Ramos (cell line): Measurements from ENCODE around the gene SLC35F1.

Experiments used
- in situ Hi-C: fragments of 300-500 bp; cut with MboI; formaldehyde crosslinking; loops from one replicate; pipeline ENCODE4 v1.14.3; 2022; ENCODE audit warnings: low sequenced_read_pairs; ENCODE audit not compliant: unreplicated experiment

SLC35F1 gene

DNA sequence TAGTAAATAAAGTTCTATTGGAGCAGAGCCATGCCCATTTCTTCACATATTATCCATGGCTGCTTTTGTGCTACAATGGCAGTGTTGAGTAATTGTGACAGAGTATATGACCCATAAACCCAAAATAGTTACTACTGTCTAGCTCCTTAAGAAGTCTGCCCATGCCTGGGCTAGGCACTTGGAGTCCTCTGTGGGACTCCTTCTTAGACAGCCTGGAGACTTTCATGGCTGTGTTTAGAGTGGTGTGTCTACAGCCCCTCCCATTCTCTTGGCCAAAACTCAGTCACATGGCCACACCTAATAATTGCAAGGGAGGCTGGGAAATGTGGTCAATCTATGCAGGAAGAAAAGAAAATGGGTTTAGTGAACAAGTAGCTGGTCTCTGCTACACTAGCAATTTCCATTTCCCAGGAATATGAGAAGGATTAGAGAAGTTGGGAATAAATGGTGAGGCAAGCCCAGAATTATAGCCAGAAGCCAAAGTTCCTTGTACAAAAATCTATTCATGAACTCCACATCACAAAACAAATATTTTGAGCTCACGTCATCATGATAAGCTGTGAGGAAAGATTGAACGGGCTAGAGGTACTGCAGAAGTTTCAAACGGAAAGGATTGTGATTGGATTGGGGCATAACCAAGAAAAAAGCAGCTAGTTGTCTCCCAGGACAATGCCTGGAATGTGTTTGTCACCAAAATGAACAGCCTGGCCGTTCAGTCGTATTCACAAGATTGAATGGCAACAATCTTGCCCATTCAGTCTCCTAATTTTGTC, 389.3 kb downstream of the SLC35F1 start:
- in situ Hi-C loops, result loop anchor here (25.0 kb wide), 1 partner anchor 491 kb away; no protein-coding TSS in a partner anchor

DNA sequence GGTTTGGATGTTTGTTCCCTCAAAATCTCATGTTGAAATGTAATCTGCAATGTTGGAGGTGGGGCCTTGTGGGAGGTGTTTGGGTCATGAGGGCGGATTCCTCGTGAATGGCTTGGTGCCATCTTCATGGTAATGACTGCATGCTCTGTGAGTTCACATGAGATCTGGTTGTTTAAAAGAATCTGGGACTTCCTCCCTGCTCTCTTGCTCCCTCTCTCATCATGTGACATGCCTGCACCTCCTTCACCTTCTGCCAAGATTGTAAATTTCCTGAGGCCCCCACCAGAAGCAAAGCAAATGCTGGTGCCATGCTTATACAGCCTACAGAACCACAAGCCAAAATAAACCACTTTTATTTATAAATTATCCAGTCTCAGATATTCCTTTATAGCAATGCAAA, 390.8 kb downstream of the SLC35F1 start:
- in situ Hi-C loops, result loop anchor here (25.0 kb wide), 1 partner anchor 489 kb away; no protein-coding TSS in a partner anchor

DNA sequence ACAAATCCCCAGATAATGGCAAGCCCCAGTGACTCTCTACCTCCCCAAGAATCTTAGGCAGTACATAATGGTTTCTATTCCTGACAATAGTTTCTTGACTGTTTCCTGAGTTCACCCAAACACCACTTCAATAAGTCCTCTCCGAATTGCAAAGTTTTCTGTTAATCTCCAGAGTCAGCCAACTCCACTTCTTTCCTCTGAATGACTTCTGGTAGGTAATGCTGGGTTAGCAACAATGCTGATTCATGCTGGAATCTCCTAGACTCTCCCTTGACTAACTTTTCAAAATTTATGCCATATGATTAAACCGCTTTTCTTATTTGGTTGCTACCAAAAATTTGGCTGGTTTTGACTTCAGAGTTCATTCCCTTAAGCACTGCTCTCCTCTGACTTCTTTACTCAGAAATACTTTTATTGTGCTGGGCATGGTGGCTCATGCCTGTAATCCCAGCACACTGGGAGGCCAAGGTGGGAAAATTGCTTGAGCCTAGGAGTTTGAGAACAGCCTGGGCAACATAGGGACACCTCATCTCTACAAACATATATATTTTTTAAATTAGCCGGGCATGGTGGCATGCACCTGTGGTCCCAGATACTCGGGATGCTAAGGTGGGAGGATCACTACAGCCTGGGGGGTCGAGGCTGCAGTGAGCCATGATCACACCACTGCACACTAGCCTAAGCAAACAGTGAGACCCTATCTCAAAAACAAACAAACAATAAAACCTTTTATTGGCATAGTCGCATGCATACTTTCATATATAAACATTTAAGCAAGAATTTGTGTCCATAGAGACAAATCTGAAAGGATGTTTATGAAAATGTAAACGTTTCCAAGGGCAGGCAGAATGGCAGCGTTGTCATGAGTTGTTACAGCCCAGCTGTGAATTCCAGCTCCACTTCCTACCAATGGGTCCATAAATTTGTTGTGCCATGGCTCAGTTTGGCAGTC, 391.7 kb downstream of the SLC35F1 start:
- in situ Hi-C loops, result loop anchor here (25.0 kb wide), 1 partner anchor 489 kb away; no protein-coding TSS in a partner anchor

DNA sequence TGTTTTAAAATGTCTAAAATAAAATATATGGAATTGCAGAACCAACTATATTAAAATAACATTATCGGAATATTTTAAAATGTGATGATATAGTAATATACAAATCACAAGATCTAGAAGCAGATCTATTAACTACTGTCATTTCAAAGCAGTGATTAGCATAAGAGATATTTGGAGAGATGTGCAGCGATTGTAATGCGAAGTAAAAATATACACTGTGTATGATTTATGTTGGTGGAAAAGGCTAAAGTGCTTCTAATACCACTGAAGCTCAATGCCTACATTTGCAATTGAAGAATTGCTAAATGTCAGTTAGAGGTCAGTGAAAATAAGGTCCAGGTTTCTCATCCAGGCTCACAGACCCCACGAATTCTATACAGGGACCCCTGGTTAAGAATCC, 392.4 kb downstream of the SLC35F1 start:
- in situ Hi-C loops, result loop anchor here (25.0 kb wide), 1 partner anchor 488 kb away; no protein-coding TSS in a partner anchor

DNA sequence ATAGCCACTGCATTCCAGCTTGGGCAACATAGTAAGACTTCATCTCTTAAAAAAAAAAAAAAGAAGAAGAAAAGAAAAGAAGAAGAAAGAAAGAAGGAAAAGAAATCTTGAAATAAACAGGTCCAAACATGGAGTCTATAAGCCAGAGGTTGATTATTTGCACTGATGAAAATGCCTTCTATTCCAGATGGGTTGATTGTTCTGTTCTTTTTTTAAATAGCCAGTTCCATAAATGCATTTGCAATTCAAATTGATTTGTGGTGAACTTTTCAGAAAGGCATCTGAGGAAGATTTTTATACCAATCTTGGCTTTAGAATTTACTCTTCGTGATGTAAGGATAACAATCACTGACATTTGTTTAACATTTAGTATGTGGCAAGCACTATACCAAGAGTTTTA, 397.3 kb downstream of the SLC35F1 start:
- in situ Hi-C loops, result no loop called here

DNA sequence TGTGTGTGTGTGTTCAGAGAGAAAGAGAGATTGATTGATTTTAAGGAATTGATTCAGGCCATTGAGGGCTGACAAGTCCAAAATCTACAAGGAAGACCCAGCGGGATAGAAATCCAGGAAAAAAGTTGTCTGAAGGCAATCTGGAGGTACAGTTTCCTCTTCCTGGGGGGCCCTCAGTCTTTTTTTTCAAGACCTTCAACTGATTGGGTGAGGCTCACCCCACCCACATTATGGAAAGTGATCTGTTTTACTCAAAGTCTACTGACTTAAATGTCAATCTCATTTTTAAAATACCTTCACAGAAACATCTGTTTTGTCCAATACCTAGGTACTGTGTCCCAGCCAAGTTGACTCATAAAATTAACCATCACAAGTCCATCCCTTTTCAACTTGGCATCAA, 398.0 kb downstream of the SLC35F1 start:
- in situ Hi-C loops, result no loop called here

DNA sequence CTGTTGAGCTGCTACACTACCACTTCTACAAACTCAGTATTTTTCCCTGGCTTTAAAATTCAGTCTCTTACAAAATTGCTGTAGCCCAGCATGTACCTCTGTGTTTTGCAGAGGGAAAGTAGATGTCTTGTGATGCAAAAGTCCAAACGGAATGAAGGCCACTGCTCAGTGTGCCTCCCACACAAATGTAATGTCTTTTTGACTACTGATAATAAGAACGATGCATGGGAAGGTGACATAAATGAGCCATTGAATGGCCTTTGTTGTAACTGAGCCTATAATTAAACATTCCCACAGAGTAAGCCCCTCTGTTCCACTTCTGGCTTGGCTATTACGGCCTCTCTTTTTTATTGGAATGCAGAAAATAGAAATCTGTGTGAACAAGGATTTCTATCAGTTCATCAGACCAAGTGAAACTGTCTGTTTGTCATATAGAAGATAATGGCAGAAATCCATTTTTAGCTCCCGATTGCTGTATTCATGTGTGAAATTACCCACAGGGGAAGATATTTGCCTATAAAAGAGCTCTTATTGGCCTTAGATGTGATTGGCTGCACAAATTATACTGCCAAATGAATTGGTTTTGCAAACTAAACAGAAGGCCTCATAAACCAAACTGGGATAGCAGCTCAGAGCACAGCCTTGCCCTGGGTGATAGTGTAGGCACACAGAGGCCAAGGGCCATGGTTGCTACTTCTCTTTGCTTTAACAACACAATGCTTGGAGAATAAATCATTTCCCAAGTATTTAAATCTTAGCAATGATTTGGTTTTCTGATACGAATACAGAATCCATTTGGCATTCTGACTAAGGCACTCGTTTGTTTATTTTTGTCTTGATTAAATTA, 399.6 kb downstream of the SLC35F1 start:
- in situ Hi-C loops, result no loop called here

DNA sequence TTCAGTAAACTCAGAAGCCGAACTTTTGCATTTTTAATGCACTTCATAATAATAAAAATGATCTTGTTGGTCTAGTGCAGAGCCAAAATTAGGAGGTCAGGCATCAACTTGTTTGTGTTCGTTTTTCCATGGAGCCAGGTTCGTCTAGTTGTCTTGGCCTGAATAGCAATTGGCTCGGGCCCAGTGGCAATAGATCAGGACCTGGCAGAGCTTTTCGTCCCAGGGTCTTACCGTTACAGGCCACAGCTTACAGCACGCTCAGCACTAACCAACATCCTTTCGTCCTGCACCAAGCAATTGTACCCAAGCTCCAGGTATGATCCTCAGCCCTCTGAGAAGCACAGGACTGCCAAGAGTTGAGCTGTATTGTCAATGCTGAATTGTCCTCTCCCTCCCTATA, 400.5 kb downstream of the SLC35F1 start:
- in situ Hi-C loops, result no loop called here

DNA sequence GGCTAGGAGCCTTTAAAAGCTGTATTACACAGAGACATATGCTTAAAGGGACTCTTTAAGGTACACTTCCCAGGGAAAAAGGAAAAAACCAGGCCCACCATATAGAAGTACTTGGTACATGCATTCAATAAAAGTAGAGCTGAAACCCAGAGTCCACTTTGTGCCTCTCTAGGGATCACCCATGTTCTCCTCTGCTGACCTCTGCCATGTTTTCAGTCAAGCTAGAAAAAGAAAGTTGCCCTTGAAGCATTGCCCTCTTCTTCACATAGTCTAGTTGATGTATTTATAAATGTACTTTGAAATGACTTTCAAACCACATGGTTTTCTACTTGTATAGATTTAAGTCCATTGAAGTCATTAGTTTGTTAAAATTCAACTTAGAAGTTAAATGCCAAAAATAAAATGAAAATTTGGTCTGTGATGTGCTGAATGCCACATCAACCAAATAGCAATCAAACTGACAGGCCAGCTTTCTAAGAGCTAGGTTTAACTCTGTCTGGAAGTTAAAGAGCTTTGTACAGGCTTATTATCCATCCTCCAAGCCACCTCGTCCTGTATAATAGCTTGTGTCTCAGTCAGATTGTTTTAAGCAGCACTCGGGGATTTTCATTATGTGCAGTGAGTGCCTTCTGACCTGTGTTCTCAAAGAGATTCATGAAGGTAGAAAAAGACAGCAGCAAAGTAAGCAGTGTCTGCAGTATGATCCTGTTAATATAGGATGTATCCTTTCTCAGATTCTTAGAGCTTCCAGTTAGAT, 402.5 kb downstream of the SLC35F1 start:
- in situ Hi-C loops, result no loop called here

DNA sequence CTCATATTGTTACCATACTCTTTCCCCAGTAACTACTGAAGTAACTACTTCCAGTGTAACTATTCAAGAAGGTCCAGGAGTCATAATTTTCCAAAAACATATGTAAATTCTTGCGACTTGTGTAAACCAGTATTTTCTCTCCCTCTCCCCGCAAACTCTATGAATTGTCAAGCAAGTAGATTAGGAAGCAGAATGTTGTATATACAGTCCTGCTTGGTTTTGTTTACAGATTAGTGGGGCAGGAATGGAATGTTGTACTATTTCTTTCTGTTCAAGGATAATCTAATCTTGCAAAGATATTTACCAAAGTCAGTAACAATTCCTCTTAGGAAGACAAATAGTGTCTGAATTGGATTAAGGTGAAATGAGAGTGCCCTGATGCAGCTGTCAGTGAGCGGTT, 406.1 kb downstream of the SLC35F1 start:
- in situ Hi-C loops, result no loop called here

DNA sequence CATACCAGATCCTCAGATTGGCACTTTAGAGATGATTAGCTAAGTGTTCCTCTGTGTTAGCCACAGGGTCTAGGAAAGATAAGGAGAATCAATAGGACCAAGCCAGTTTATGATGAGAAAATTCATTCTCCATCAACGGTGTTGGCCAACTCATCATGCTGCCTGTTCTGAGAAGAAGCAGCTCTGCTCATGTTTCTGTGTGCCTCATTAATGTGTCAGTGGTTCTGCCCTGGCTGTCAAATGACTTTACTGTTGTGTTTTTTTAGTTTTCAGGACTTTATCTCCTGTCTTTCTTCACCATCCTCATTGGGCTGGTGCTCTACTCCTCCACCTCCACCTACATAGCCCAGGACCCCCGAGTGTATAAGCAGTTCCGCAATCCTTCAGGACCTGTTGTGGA, 406.7 kb downstream of the SLC35F1 start:
- in situ Hi-C loops, result no loop called here

DNA sequence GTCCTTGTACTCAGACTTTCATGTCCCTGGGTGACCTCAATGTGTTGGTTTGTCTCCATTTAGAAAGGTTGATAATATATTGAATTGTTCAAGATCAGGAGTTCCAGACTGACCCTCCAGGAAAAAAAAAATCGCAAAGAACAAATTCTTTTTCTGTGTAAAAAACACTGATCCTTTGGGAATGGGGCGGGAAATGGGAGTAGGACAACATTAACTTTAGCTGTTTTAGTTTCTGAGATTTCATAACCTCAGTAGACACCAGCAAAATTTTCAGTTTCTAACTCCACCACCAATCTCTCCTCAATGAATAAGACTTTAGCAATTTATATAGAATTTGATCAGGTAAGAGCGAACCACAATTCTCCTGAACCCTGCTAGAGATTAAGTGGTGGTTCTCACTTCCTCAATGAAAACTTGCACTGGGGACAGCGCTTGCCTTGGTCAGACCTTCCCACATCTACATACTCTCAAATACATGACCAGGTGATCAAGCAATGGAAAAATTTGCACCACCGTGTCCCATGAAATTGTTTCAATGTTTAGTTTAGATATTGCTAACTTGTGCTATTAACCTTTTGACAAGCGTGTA, 409.8 kb downstream of the SLC35F1 start:
- in situ Hi-C loops, result no loop called here

DNA sequence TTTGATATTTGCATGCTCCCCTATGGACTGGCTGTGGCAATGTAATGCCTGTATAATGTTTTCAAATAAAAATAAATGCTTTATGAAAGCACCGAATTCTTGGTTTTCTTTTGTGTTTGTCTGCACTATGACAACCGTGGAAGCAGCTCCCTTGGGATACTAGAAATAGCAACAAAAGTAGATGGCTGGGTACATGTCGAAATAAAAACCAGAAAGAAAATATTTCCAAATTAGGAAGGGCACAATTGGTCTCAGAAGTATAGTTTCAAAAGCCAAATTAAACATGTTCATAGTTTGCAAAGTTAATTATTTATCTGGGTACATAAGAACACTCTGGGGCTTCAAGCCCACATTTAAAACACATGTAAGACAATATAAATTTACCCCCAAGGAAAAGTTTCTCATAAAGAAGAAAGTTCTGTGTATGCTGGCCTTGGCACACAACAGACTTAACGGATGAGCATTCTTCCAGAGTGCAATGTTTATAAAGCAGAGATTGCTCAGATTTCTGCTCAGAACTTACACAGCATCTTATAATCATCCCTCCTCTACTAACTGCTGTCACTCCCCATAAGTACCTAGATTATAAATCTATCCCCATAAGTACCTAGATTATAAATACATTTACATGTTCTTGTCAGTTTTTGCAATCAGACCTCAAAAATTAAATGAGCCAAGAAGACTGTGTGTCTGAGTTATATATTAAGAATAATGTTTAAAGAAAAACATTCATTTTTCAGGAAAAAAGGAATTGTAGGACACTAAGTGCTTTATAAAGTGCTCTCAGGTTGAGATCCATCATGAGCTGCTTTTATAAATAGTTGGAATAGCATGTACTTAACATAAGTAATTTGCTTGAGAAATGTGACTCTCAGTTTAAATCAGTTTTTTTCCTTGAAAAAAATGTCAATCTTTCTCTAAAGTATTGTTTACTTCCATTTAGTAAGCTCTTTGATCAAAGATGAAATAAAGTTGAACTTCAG, 410.8 kb downstream of the SLC35F1 start:
- in situ Hi-C loops, result no loop called here

DNA sequence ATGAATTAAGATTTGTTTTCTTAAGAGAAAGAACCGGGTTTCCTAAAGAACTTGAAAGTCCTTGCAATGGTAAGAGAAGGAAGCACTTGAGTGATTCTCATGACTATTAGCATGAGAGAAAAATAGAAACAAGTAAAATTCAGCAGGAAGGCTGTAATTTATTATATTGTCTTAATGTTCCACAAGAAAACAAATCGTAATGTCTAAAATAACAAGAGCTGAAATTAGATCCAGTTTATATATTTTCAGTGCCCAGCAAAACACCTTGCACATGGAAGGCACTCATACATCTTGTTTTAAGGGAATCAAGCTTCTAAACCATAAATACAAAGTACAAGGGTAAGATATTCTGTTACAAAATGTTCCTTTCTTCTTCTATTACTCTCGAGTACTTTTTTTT, 411.6 kb downstream of the SLC35F1 start:
- in situ Hi-C loops, result no loop called here

DNA sequence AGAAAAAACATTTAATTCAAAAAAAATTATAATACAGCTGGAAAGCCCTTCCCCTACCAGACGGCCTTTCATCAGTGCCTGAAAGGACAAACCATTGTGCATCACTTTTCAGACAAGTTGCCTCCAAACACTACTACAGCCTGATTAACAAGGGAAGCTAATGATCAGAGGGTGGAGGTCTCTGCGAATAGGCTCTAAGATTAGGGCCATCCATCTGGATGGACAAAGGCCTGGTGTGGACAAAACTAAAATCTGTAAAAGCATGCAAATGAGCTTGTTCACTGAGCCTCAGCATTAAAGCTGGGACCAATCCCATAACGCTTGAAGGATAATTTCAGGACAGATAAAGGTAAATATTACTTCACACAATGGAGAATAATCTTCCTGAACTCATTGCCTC, 412.4 kb downstream of the SLC35F1 start:
- in situ Hi-C loops, result no loop called here

DNA sequence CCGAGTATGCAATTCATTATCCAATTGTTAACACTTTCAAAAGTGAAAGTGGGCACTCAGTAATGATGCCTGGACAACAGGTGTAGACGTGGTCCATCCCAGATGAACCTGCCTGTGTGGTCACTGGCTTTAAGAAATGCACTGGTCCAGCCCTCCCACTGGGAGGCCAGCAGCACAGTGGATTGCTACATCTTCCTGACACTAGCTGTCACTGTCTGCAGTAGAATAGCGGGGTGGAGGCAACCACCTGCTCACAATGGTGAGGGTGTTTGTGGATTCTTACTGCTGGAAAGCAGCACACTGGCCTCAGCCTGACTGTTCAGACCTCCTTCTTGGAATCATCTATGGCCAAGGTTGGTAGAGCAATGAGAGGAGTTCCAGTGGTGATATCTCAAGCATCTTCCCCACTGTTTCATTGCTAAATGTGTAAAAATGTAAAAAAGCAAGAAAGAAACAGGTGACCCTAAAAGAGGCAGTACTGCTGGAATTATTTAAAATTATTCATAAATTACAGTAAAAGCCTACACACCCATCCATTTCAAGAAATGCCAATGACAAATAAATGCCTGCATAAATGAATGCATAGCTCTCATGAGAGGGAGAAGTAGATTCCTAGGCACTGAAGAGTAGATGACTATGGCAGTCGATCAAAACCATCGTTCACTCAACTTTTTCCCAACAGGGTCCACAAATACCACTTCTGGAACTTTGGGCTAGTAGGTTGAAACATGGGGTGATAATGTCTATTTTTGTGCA, 413.0 kb downstream of the SLC35F1 start:
- in situ Hi-C loops, result no loop called here

DNA sequence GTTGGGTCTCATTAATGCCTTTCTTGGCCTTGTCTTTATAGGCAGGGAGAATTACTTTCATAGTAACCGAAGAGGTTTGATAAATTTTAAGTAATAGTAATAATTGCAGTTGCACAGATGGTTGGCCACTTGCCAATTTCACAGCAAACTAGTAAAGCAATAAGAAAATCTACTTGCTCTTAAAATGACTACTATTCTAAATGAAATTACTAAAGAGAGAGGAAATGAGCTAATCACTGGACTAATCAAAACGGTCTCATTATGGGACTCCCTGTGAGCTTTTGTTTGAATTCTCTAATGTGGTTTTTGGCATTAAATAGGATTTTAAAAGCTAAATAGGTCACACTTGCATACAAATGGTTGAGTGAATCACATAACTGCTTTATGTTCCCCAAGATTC, 413.6 kb downstream of the SLC35F1 start:
- in situ Hi-C loops, result no loop called here
